GM12878 (cell line): ENCODE measurements around the gene FAM222A. TPM values are rescaled to one million over a fixed set of nuclear protein-coding genes. Genes with fewer than 3 reads are reported as not detected.

ENCODE experiments used
- ATAC-seq: fragments of 200-7000 bp; cut with Tn5 transposase; 3 replicates; pipeline ENCODE4 v1.9.1; 2020; ENCODE audit warnings: mild to moderate bottlenecking, moderate library complexity
- BruUV-seq: library from RNA; stranded (reverse); fragments of 400-500 nt; replicated peaks from 2 replicates; lab custom pipeline; 2021; lab: Mats Ljungman, UMichigan
- CTCF ChIA-PET: fragments of 300-600 bp; sonication (Branson Sonifier 250); formaldehyde crosslinking; extraction: SDS; loops from one replicate; lab custom pipeline; 2021; ENCODE audit warnings: inconsistent platforms; lab: Yijun Ruan, JAX
- POLR2A ChIA-PET: fragments of 350-600 bp; formaldehyde crosslinking; extraction: SDS; loops from one replicate; lab custom pipeline; 2021; ENCODE audit warnings: inconsistent platforms; lab: Charles Lee
- RAD21 ChIA-PET: fragments of 300-600 bp; sonication (Branson Sonifier 250); formaldehyde crosslinking; loops from one replicate; lab custom pipeline; 2023; ENCODE audit warnings: antibody characterized with exemption; ENCODE audit not compliant: unreplicated experiment; lab: Charles Lee
- SMC1A ChIA-PET: fragments of 300-600 bp; sonication (Branson Sonifier 250); formaldehyde crosslinking; loops from one replicate; lab custom pipeline; 2023; ENCODE audit not compliant: unreplicated experiment, uncharacterized antibody; lab: Charles Lee
- DNase-seq: peaks from one replicate; pipeline ENCODE4 v3.0.0-alpha.2; 2011; ENCODE audit warnings: low read depth, low spot score
- FAIRE-seq: peaks from 3 replicates; lab custom pipeline; 2011; peaks lifted over from hg19 to GRCh38; lab: Jason Lieb, UNC
- H2AFZ ChIP-seq: 2 replicates; pipeline ENCODE4 v1.6.0; 2011; ENCODE audit warnings: low read depth, low read length, control low read depth; ENCODE audit not compliant: control insufficient read depth
- H3K27ac ChIP-seq: 2 replicates; pipeline ENCODE4 v1.5.1; 2011; ENCODE audit warnings: control low read depth; ENCODE audit not compliant: control insufficient read depth, insufficient read depth
- H3K27me3 ChIP-seq, 2 experiments: replicated peaks in 1 of 2; 2 replicates each; pipeline versions ENCODE4 v1.6.0 to v1.6.1; 2011; ENCODE audit warnings: low read length in 1 of 2; ENCODE audit not compliant: control insufficient read depth in 2 of 2, insufficient read depth in 2 of 2
- H3K36me3 ChIP-seq, 2 experiments: 2 replicates each; pipeline ENCODE4 v1.5.1; 2011; ENCODE audit warnings: low read length in 1 of 2; ENCODE audit not compliant: control insufficient read depth in 2 of 2, insufficient read depth in 2 of 2
- H3K4me1 ChIP-seq: 2 replicates; pipeline ENCODE4 v1.6.1; 2011; ENCODE audit warnings: mild to moderate bottlenecking, low read length, moderate library complexity, mixed read lengths; ENCODE audit not compliant: control insufficient read depth, insufficient read depth
- H3K4me2 ChIP-seq: 2 replicates; pipeline ENCODE4 v1.6.0; 2011; ENCODE audit warnings: control low read depth; ENCODE audit not compliant: control insufficient read depth, insufficient read depth
- H3K4me3 ChIP-seq: fragments of 200-600 bp; sonication (generic); 2 replicates; pipeline ENCODE4 v1.5.1; 2016
- H3K79me2 ChIP-seq: 2 replicates; pipeline ENCODE4 v1.6.0; 2011; ENCODE audit warnings: low read length; ENCODE audit not compliant: control insufficient read depth, insufficient read depth
- H3K9ac ChIP-seq: 2 replicates; pipeline ENCODE4 v1.8.0; 2011; ENCODE audit warnings: low read length, control low read depth, mixed read lengths; ENCODE audit not compliant: control insufficient read depth, insufficient read depth
- H3K9me3 ChIP-seq: replicated peaks from 3 replicates; pipeline ENCODE4 v1.5.1; 2011; ENCODE audit warnings: mild to moderate bottlenecking, low read length; ENCODE audit not compliant: control insufficient read depth, insufficient read depth
- H4K20me1 ChIP-seq: 2 replicates; pipeline ENCODE4 v1.6.0; 2011; ENCODE audit not compliant: control insufficient read depth, insufficient read depth
- CBX5 ChIP-seq: sonication (generic); IDR thresholded peaks from 2 replicates; pipeline ENCODE4 v1.6.1; 2016; ENCODE audit warnings: low read depth, moderate library complexity, mild to moderate bottlenecking, inconsistent platforms
- ETV6 ChIP-seq, 2 experiments: fragments of 450-650 bp in 1 of 2; IDR thresholded peaks in 1 of 2; conservative IDR thresholded peaks in 1 of 2; 2 replicates each; pipeline ENCODE4 v1.6.1; 2014; ENCODE audit warnings: antibody characterized with exemption in 1 of 2, borderline replicate concordance in 1 of 2, low read depth in 1 of 2, mild to moderate bottlenecking in 1 of 2, moderate library complexity in 1 of 2
- PAX8 ChIP-seq: fragments of 450-650 bp; IDR thresholded peaks from 2 replicates; pipeline ENCODE4 v1.6.1; 2017; ENCODE audit warnings: mild to moderate bottlenecking, moderate library complexity
- PML ChIP-seq: IDR thresholded peaks from 2 replicates; pipeline ENCODE4 v1.6.1; 2012; ENCODE audit warnings: low read length, inconsistent platforms
- RAD21 ChIP-seq: IDR thresholded peaks from 2 replicates; pipeline ENCODE4 v1.6.1; 2011; ENCODE audit warnings: mild to moderate bottlenecking, low read depth, low read length, moderate library complexity; ENCODE audit not compliant: insufficient read depth
- RB1 ChIP-seq: fragments of 450-650 bp; formaldehyde crosslinking; IDR thresholded peaks from 2 replicates; pipeline ENCODE4 v1.6.1; 2017; ENCODE audit warnings: mild to moderate bottlenecking, borderline replicate concordance
- SMARCA5 ChIP-seq: fragments of 450-650 bp; IDR thresholded peaks from 2 replicates; pipeline ENCODE4 v1.6.1; 2017; ENCODE audit warnings: mild to moderate bottlenecking
- TCF3 ChIP-seq: IDR thresholded peaks from 2 replicates; pipeline ENCODE4 v1.6.1; 2012; ENCODE audit warnings: low read depth, mild to moderate bottlenecking, low read length, borderline replicate concordance; ENCODE audit not compliant: insufficient read depth
- ZNF24 ChIP-seq: fragments of 450-650 bp; IDR thresholded peaks from 2 replicates; pipeline ENCODE4 v1.6.1; 2017; ENCODE audit warnings: antibody characterized with exemption, mild to moderate bottlenecking
- WGBS: methylation state at CpG from one replicate; pipeline ENCODE4 v1.1.6; 2016; ENCODE audit warnings: low lambda C conversion rate; ENCODE audit not compliant: insufficient replicate concordance, insufficient coverage; ENCODE audit errors: missing lambda C conversion rate; 5-methylcytosine and 5-hydroxymethylcytosine counted together
- in situ Hi-C: fragments of 300-500 bp; cut with MboI; formaldehyde crosslinking; loops from 9 replicates; pipeline ENCODE4 v1.14.3; 2018; ENCODE audit warnings: mixed read lengths
- intact Hi-C: fragments of 100-400 bp; cut with micrococcal nuclease; formaldehyde crosslinking; loops from one replicate; pipeline ENCODE4 v1.14.2; 2022; ENCODE audit not compliant: unreplicated experiment
- polyA plus RNA-seq, 11 experiments: library from polyadenylated mRNA; depleted of rRNA in 4 of 11; unstranded in 6 of 11; stranded (reverse) in 5 of 11; fragments of >200 nt; fragmentation: Nextera tagmentation in 4 of 11; fragmentation: Illumina TruSeq in 1 of 11; extraction: Ambion mirVana in 4 of 11; extraction: Trizol in 1 of 11; gene quantifications; 1 replicate in 1 of 11; 2 replicates in 10 of 11; pipeline versions ENCODE4 v1.2.1 to v1.2.3, GENCODE V29; 2011 to 2016; ENCODE audit warnings: inconsistent platforms in 2 of 11, missing spikeins in 2 of 11, low read depth in 1 of 11
- total RNA-seq, 4 experiments: library from RNA; depleted of rRNA in 3 of 4; stranded (reverse); fragments of >200 nt in 3 of 4; fragmentation: Illumina TruSeq in 1 of 4; extraction: Trizol in 1 of 4; gene quantifications; 2 replicates each; pipeline versions ENCODE4 v1.2.1 to v1.2.3, GENCODE V29; 2013 to 2021
- TF ChIP-seq, protein P1 (sequence below): fragments of 450-650 bp; IDR thresholded peaks from 2 replicates; pipeline ENCODE4 v1.6.1; 2018; ENCODE audit warnings: mild to moderate bottlenecking, low read depth, moderate library complexity; ENCODE audit not compliant: partially characterized antibody
- TF ChIP-seq, protein P2 (sequence below): fragments of 450-650 bp; IDR thresholded peaks from 2 replicates; pipeline ENCODE4 v1.6.1; 2017; ENCODE audit warnings: antibody characterized with exemption, mild to moderate bottlenecking, moderate library complexity

Gene FAM222A
- total and polyA plus RNA-seq, 10 of the 15 experiments (the other 5 are each of a cell fraction or from before 2014, with no cell fraction given), result 0.04 to 0.49 (median 0.14) TPM; not detected in 3

DNA sequence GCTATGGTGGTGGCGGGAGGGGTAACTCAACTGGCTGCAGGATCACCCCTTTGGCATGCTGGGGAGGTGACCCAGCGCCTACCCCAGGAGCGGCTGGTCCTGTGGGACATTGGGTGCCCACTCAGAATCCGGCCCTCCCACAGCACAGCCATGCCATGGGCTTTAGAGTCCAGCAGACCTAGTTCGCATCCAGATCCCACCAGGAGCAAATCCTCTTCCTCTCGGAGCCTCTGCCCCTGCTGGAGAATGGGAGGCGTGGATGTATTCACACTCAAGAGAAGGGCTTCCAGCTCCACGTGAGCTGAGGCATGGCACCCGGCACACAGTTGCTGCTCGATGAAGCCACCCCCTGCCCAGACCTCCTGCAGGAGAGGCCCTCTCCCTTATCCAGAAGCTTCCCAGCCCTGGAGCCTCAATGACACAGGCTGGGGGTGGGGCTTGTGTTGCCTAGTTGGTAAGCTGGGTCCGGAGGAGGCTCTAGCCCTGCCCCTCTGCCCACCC is 17.7 kb downstream of the FAM222A start:
- H3K9ac ChIP-seq, result no peak overlapping the region
- no peaks in the 10 kb centered on the region for H3K9me3 ChIP-seq
- CTCF ChIA-PET, result no interaction called here
- no peak overlapping the region for H2AFZ ChIP-seq
- H4K20me1 ChIP-seq, result no peaks in the 10 kb centered on the region
- in situ Hi-C loops (no loop called here), intact Hi-C loops (no loop called here)
- RAD21 ChIA-PET, result no interaction called here
- no TSS peak for BruUV-seq
- ATAC-seq, result no peak
- no peak for DNase-seq
- 42% methylated on average over 11 of the region's 11 CpGs for WGBS
- SMC1A ChIA-PET, result no interaction called here
- FAIRE-seq, result no peak
- TF ChIP-seq RB1 (no peak), TCF3 (no peak), PAX8 (no peak), ETV6 (conservative IDR thresholded peaks at IDR 0.05 in 1 of 2, IDR thresholded peaks at IDR 0.05 in 1 of 2; ENCODE audit: borderline replicate concordance in 1 of 2, low read depth in 1 of 2) (no peak)
- no peaks in the 10 kb centered on the region for H3K36me3 ChIP-seq
- no peak overlapping the region for H3K27ac ChIP-seq
- H3K4me1 ChIP-seq, result no peaks in the 10 kb centered on the region
- H3K79me2 ChIP-seq, result no peaks in the 10 kb centered on the region
- H3K4me3 ChIP-seq, result no peak overlapping the region
- no peaks in the 10 kb centered on the region; a peak in 1 of 4 replicates for H3K27me3 ChIP-seq
- no peak overlapping the region for H3K4me2 ChIP-seq
- POLR2A ChIA-PET, result no interaction called here

GRCh38 chr12:109731806-109732205 is 18.2 kb downstream of the FAM222A start:
- Histone ChIP-seq H3K4me3 (no peak overlapping the region), H3K4me2 (no peak overlapping the region), H3K9ac (no peak overlapping the region), H3K27ac (no peak overlapping the region), H3K36me3 (no peaks in the 10 kb centered on the region), H3K27me3 (no peaks in the 10 kb centered on the region; a peak in 1 of 4 replicates), H3K9me3 (no peaks in the 10 kb centered on the region), H4K20me1 (no peaks in the 10 kb centered on the region), H3K4me1 (no peaks in the 10 kb centered on the region), H2AFZ (no peak overlapping the region), H3K79me2 (no peaks in the 10 kb centered on the region)
- in situ Hi-C loops (no loop called here), intact Hi-C loops (no loop called here)
- BruUV-seq, result no TSS peak
- no peak for ATAC-seq
- FAIRE-seq, result no peak
- ChIA-PET SMC1A (no interaction called here), CTCF (interaction anchor here (1.0 kb wide), 1 partner anchor 139 kb away, joined by 3 read pairs; no protein-coding TSS in a partner anchor), POLR2A (no interaction called here), RAD21 (no interaction called here)
- 11% methylated on average over 7 of the region's 7 CpGs for WGBS
- DNase-seq, result no peak
- TF ChIP-seq RAD21 (no peak), RB1 (no peak), PAX8 (no peak), CBX5 (no peak), TCF3 (no peak), PML (no peak), ZNF24 (no peak), SMARCA5 (no peak)
- TF ChIP-seq, protein P1, sequence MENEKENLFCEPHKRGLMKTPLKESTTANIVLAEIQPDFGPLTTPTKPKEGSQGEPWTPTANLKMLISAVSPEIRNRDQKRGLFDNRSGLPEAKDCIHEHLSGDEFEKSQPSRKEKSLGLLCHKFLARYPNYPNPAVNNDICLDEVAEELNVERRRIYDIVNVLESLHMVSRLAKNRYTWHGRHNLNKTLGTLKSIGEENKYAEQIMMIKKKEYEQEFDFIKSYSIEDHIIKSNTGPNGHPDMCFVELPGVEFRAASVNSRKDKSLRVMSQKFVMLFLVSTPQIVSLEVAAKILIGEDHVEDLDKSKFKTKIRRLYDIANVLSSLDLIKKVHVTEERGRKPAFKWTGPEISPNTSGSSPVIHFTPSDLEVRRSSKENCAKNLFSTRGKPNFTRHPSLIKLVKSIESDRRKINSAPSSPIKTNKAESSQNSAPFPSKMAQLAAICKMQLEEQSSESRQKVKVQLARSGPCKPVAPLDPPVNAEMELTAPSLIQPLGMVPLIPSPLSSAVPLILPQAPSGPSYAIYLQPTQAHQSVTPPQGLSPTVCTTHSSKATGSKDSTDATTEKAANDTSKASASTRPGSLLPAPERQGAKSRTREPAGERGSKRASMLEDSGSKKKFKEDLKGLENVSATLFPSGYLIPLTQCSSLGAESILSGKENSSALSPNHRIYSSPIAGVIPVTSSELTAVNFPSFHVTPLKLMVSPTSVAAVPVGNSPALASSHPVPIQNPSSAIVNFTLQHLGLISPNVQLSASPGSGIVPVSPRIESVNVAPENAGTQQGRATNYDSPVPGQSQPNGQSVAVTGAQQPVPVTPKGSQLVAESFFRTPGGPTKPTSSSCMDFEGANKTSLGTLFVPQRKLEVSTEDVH, result no peak
- TF ChIP-seq, protein P2, sequence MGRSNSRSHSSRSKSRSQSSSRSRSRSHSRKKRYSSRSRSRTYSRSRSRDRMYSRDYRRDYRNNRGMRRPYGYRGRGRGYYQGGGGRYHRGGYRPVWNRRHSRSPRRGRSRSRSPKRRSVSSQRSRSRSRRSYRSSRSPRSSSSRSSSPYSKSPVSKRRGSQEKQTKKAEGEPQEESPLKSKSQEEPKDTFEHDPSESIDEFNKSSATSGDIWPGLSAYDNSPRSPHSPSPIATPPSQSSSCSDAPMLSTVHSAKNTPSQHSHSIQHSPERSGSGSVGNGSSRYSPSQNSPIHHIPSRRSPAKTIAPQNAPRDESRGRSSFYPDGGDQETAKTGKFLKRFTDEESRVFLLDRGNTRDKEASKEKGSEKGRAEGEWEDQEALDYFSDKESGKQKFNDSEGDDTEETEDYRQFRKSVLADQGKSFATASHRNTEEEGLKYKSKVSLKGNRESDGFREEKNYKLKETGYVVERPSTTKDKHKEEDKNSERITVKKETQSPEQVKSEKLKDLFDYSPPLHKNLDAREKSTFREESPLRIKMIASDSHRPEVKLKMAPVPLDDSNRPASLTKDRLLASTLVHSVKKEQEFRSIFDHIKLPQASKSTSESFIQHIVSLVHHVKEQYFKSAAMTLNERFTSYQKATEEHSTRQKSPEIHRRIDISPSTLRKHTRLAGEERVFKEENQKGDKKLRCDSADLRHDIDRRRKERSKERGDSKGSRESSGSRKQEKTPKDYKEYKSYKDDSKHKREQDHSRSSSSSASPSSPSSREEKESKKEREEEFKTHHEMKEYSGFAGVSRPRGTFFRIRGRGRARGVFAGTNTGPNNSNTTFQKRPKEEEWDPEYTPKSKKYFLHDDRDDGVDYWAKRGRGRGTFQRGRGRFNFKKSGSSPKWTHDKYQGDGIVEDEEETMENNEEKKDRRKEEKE, result no peak
